ENCODE results near the gene RABL6.
"Not testable (repeated sequence)": the region's sequence is repeated elsewhere in the genome, so short reads cannot be mapped to it uniquely, and the experiment has no call there.

RABL6 gene

DNA sequence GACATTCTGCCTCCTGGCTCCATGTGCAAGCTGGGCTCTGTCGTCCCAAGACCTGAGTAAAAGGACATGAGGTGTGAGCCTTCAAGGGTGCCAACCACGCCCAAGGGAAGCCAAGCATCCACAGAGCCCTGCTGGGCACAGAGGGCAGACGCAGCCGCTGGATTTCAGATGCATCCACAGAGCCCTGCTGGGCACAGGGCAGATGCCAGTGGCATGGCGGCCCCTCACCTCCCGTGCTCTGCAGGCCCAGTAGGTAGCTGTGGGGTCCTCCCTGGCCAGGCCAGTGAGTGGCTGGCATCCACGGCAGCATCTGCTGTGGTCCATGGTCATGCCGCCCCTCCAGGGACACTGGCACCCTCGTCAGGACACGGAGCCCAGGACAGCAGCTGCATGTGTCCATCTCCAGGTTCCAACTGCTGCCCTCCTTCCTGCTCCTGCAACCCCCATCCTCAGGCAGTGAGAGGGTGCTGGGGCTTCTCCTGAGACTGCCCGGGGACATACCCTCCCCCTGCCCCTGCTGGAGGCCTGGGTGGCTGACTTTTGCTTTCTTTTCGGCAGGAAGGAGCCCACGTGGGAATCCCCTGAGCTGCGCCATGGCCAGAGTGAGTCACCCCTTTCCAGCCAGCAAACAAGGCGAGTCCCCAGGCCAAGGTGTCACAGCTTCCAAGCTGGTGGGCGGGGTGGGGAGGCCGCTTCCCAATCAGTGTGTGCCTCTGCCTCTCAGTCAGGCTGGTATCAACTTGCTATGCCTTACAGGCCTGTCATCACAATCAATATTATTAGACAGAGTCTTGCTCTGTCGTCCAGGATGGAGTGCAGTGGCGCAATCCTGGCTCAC is 74.6 kb downstream of the RABL6 start:
- DNase-seq (ENCODE audit: low spot score), result peak; percentile 94
- Mint-ChIP-seq H3K4me3 (peak overlapping the region; percentile 80), H3K9me3 (no peaks in the 10 kb centered on the region), H3K27me3 (ENCODE audit: low read depth) (no peaks in the 10 kb centered on the region), H3K4me1 (ENCODE audit: low read depth) (peaks cover 35% of the 10 kb centered on the region), H3K36me3 (ENCODE audit: low read depth) (peaks cover 8% of the 10 kb centered on the region), H3K27ac (peak overlapping the region; percentile 90)

DNA sequence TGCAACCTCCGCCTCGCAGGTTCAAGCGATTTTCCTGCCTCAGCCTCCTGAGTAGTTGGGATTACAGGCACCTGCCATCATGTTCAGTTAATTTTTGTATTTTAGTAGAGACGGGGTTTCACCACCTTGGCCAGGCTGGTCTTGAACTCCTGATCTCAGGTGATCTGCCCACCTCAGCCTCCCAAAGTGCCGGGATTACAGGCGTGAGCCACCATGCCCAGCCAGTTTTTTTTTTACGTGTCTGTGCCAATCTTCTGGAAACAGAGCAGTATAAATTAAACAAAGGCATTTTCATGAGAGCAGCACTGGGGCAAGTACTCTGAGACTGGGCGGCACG is 75.2 kb downstream of the RABL6 start:
- H3K4me3 Mint-ChIP-seq, result peak overlapping the region; percentile 80

DNA sequence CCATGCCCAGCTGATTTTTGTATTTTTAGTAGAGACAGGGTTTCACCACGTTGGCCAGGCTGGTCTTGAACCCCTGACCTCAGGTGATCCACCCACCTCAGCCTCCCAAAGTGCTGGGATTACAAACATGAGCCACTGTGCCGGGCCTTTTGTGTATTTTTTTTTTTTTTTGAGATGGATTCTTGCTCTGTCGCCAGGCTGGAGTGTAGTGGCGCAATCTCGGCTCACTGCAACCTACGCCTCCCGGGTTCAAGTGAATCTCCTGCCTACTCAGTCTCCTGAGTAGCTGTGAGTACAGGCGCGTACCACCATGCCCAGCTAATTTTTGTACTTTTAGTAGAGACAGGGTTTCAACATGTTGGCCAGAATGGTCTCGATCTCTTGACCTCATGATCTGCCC is 75.9 kb downstream of the RABL6 start:
- not testable (repeated sequence) for H3K9me3 Mint-ChIP-seq; H3K27me3 Mint-ChIP-seq (ENCODE audit: low read depth); DNase-seq (ENCODE audit: low spot score)
- H3K4me3 Mint-ChIP-seq, result peak overlapping the region; percentile 80
- H3K27ac Mint-ChIP-seq, result peak overlapping the region; percentile 90
- H3K36me3 Mint-ChIP-seq (ENCODE audit: low read depth), result peaks cover 11% of the 10 kb centered on the region
- peaks cover 40% of the 10 kb centered on the region for H3K4me1 Mint-ChIP-seq (ENCODE audit: low read depth)

More for the DNA sequence above, 75.2 kb downstream of the RABL6 start:
- not testable (repeated sequence) for H3K9me3 Mint-ChIP-seq; H3K27me3 Mint-ChIP-seq (ENCODE audit: low read depth); DNase-seq (ENCODE audit: low spot score); H3K36me3 Mint-ChIP-seq (ENCODE audit: low read depth)
- Mint-ChIP-seq H3K4me1 (ENCODE audit: low read depth) (peaks cover 39% of the 10 kb centered on the region), H3K27ac (peak overlapping the region; percentile 90)

DNA sequence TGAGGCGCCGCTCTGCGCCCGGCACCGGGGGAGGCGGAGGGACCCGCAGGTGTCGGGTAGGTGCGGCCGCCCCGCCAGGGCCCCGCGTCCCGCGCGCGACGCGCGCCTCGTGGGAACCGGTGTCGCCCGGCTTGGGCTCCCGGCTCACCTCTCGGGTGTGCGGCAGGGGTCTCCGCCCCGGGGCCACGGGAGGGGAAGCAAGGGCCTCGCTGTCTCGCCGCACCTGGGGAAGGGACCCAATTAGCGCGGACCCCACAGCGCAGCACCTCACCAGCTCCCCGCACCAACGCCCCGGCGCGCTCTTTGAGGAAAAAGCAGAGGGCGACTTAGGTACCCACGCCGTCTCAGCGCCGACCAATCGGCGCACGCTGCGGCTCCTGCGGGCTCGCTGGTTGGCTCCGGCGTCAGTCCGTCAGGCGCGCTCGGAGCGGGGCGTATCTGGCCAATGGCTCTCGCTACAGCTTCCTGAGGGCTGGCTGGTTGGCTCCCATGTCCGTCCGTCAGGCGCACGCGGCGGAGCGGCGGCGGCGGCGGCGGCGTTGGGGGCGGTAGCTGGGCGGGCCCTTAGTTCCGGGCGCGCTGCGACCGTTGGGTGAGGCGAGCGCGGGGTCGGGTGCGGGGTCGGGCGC is 78.3 kb downstream of the RABL6 start, which contains the start of gene TRAF2:
TRAF2 (plus strand) TSS at position 567 of the 629 bp plus-strand sequence. CDS start 12,225 bp downstream, outside the sequence.
- Mint-ChIP-seq H3K27me3 (ENCODE audit: low read depth) (no peaks in the 10 kb centered on the region), H3K4me1 (ENCODE audit: low read depth) (peaks cover 37% of the 10 kb centered on the region), H3K36me3 (ENCODE audit: low read depth) (peaks cover 14% of the 10 kb centered on the region), H3K27ac (peak within 1 kb of the TSS; percentile 90), H3K4me3 (peak within 1 kb of the TSS; percentile 98), H3K9me3 (no peaks in the 10 kb centered on the region)
- DNase-seq (ENCODE audit: low spot score), result peak; percentile 99

DNA sequence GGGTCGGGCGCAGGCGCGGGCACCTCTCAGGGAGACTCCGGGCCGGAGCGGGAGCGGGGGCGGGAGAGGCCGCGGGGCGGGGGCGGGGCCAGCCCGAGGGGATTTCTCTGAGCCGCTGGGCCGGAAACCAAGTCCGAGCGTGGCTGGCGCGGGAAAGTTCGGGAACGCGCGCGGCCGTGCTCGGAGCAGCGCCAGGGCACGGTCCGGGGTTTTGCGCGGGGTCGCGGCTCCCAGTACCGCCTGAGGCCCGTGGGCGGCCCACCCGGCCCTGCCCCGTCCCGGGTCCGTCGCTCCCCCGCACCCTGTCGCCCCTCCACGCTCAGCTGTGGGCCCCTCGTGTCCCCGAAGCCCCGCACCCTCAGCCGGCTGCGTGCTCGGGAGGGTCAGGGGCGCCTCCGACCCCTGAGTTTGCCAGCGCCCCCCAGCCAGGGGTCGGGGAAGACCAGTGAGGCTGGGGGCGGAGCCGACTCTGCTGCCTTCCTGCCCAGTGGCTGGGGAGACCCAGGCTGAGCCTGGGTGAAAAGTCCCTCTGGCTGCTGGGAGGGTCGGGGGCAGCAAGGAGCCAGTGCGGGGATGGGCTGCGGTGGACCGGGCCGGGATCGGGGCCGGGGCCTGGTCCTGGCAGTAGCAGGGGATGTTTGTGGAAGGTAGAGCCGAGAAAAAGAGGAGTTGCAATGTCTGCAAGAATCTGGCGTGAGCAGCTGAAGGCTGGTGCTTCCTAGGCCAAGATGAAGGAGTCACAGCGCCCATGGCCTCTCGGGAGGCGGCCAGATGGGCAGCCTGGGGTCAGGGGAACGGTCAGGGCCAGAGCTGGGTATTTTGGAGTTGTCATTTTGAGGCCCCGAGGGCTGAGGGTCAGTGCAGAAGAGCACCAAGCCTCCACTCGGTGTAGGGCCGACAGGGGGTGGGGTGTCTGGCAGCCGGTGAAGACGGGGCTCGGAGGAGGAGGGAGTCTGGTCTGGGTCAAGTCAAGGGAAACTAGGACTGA is 79.2 kb downstream of the RABL6 start:
- DNase-seq (ENCODE audit: low spot score), result peak; percentile 41
- Mint-ChIP-seq H3K4me1 (ENCODE audit: low read depth) (peaks cover 30% of the 10 kb centered on the region), H3K27me3 (ENCODE audit: low read depth) (no peaks in the 10 kb centered on the region), H3K36me3 (ENCODE audit: low read depth) (peaks cover 16% of the 10 kb centered on the region), H3K4me3 (peak overlapping the region; percentile 98), H3K27ac (peak overlapping the region; percentile 90), H3K9me3 (no peaks in the 10 kb centered on the region)

DNA sequence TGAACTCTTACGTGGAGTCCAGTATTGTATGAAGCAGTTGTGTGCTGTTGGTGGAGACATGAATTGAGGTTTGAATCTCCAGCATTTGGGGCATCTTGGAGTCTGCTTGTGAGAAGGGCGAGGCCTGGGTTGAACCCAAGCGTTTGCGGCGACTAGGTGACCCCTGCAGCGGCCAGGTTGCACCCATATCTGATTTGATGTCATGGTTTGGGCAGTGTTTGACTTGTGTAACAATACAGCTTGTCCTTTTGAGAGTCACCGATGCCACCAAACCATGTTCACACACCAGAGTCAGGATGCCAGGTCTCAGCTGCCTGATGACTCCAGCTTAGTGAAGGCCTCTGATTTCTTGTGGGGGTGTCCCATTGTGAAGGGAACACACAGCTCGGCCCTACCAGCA is 80.7 kb downstream of the RABL6 start:
- Mint-ChIP-seq H3K9me3 (no peaks in the 10 kb centered on the region), H3K27ac (no peak overlapping the region), H3K4me1 (ENCODE audit: low read depth) (peaks cover 17% of the 10 kb centered on the region), H3K36me3 (ENCODE audit: low read depth) (peaks cover 17% of the 10 kb centered on the region), H3K27me3 (ENCODE audit: low read depth) (no peaks in the 10 kb centered on the region), H3K4me3 (no peak overlapping the region)
- no peak for DNase-seq (ENCODE audit: low spot score)

DNA sequence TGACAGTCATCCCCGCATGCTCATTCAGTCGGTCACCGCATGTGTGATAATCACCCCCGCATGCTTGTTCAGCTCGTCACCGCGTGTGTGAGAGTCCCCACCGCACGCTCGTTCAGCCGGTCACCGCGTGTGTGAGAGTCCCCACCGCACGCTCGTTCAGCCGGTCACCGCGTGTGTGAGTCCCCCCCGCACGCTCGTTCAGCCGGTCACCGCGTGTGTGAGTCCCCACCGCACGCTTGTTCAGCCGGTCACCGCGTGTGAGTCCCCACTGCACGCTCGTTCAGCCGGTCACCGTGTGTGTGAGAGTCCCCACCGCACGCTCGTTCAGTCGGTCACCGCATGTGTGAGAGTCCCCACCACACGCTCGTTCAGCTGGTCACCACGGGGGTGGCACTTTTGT is 82.1 kb downstream of the RABL6 start:
- peaks cover 26% of the 10 kb centered on the region for H3K36me3 Mint-ChIP-seq (ENCODE audit: low read depth)
- no peaks in the 10 kb centered on the region for H3K9me3 Mint-ChIP-seq
- H3K27ac Mint-ChIP-seq, result no peak overlapping the region
- no peaks in the 10 kb centered on the region for H3K27me3 Mint-ChIP-seq (ENCODE audit: low read depth)
- H3K4me1 Mint-ChIP-seq (ENCODE audit: low read depth), result peaks cover 15% of the 10 kb centered on the region
- DNase-seq (ENCODE audit: low spot score), result no peak
- no peak overlapping the region for H3K4me3 Mint-ChIP-seq

DNA sequence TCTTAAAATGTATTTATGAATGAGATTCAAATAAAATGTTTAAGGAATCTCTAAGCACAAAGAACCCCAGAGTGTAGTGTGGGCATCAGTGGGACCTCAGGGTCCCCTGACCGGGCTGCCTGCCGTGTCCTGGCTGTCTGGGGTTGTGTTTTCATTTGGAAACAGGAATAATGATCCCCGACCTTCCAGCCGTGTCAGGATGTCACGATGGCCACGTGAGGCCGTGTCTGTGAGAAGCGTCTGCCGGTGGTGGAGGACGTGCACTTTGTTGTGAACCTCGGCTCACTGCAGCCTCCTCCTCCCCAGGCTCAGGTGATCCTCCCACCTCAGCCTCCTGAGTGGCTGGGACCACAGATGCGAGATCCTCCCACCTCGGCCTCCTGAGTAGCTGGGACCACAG is 82.9 kb downstream of the RABL6 start:
- H3K27me3 Mint-ChIP-seq (ENCODE audit: low read depth), result no peaks in the 10 kb centered on the region
- H3K4me1 Mint-ChIP-seq (ENCODE audit: low read depth), result peaks cover 11% of the 10 kb centered on the region
- peaks cover 30% of the 10 kb centered on the region for H3K36me3 Mint-ChIP-seq (ENCODE audit: low read depth)
- no peaks in the 10 kb centered on the region for H3K9me3 Mint-ChIP-seq
- no peak overlapping the region for H3K4me3 Mint-ChIP-seq
- H3K27ac Mint-ChIP-seq, result no peak overlapping the region
- DNase-seq (ENCODE audit: low spot score), result no peak

All from T-helper 2 cell treated with Interferon-gamma antibody and Interleukin-4, amounts not matched to agents 5 μg/mL and 100 μg/mL, for 36 hours (primary cell).